Astrocyte (in vitro differentiated cells and primary cell): ENCODE results near the gene NCOA1. TPM values are rescaled to one million over a fixed set of nuclear protein-coding genes. Genes with fewer than 3 reads are reported as not detected.

Experiments
- DNase-seq: peaks from one replicate; pipeline ENCODE4 v3.0.0-alpha.2; 2010; ENCODE audit warnings: low read depth
- FAIRE-seq: peaks from 2 replicates; lab custom pipeline; 2011; peaks lifted over from hg19 to GRCh38; lab: Jason Lieb, UNC
- H2AFZ ChIP-seq: 2 replicates; pipeline ENCODE4 v1.6.0; 2012; ENCODE audit warnings: low read depth, low read length, inconsistent platforms
- H3K27ac ChIP-seq: 2 replicates; pipeline ENCODE4 v1.5.1; 2011; ENCODE audit warnings: low read depth, low read length, inconsistent platforms
- H3K27me3 ChIP-seq: 2 replicates; pipeline ENCODE4 v1.6.0; 2011; ENCODE audit warnings: low read length, inconsistent platforms; ENCODE audit not compliant: insufficient read depth
- H3K36me3 ChIP-seq: 2 replicates; pipeline ENCODE4 v1.5.1; 2011; ENCODE audit warnings: low read length, inconsistent platforms; ENCODE audit not compliant: insufficient read depth
- H3K4me1 ChIP-seq: 2 replicates; pipeline ENCODE4 v1.5.1; 2011; ENCODE audit warnings: low read length, inconsistent platforms; ENCODE audit not compliant: insufficient read depth
- H3K4me2 ChIP-seq: 2 replicates; pipeline ENCODE4 v1.6.0; 2012; ENCODE audit warnings: low read length, inconsistent platforms
- H3K4me3 ChIP-seq: 2 replicates; pipeline ENCODE4 v1.5.1; 2011; ENCODE audit warnings: low read depth, mild to moderate bottlenecking, low read length, inconsistent platforms; ENCODE audit not compliant: insufficient read depth
- H3K79me2 ChIP-seq: 2 replicates; pipeline ENCODE4 v1.6.0; 2012; ENCODE audit warnings: mild to moderate bottlenecking, low read length, inconsistent platforms; ENCODE audit not compliant: insufficient read depth
- H3K9ac ChIP-seq: 2 replicates; pipeline ENCODE4 v1.6.0; 2012; ENCODE audit warnings: mild to moderate bottlenecking, low read length, inconsistent platforms
- H3K9me3 ChIP-seq: 2 replicates; pipeline ENCODE4 v1.5.1; 2012; ENCODE audit warnings: low read depth, mild to moderate bottlenecking, low read length, inconsistent platforms; ENCODE audit not compliant: insufficient read depth
- H4K20me1 ChIP-seq: 2 replicates; pipeline ENCODE4 v1.6.0; 2012; ENCODE audit warnings: low read length, inconsistent platforms; ENCODE audit not compliant: insufficient read depth
- H3K27ac Mint-ChIP-seq: one replicate; pipeline ENCODE4 v1.8.0; 2021; ENCODE audit warnings: mild to moderate bottlenecking, mixed read lengths; ENCODE audit not compliant: unreplicated experiment
- H3K27me3 Mint-ChIP-seq: one replicate; pipeline ENCODE4 v1.8.0; 2021; ENCODE audit warnings: low read depth, mixed read lengths; ENCODE audit not compliant: unreplicated experiment
- H3K36me3 Mint-ChIP-seq: one replicate; pipeline ENCODE4 v1.8.0; 2021; ENCODE audit warnings: low read depth, mixed read lengths; ENCODE audit not compliant: unreplicated experiment
- H3K4me1 Mint-ChIP-seq: one replicate; pipeline ENCODE4 v1.8.0; 2021; ENCODE audit warnings: low read depth, mixed read lengths; ENCODE audit not compliant: unreplicated experiment
- H3K4me3 Mint-ChIP-seq: one replicate; pipeline ENCODE4 v1.8.0; 2021; ENCODE audit warnings: mild to moderate bottlenecking, moderate library complexity, mixed read lengths; ENCODE audit not compliant: unreplicated experiment
- H3K9me3 Mint-ChIP-seq: one replicate; pipeline ENCODE4 v1.8.0; 2021; ENCODE audit warnings: mild to moderate bottlenecking, mixed read lengths; ENCODE audit not compliant: unreplicated experiment
- EZH2 ChIP-seq: IDR thresholded peaks from 2 replicates; pipeline ENCODE4 v1.6.1; 2012; ENCODE audit warnings: mild to moderate bottlenecking, low read length, inconsistent platforms; ENCODE audit not compliant: insufficient read depth
- total RNA-seq: library from RNA; stranded (reverse); gene quantifications from 2 replicates; pipeline ENCODE4 v1.2.1, GENCODE V29; 2021
- TF ChIP-seq, protein P1 (sequence below): IDR thresholded peaks from 2 replicates; pipeline ENCODE4 v1.5.1; 2011; ENCODE audit warnings: low read depth, mild to moderate bottlenecking, inconsistent platforms, low read length, moderate library complexity; ENCODE audit not compliant: insufficient read depth

The NCOA1 gene
- total RNA-seq, 1 donor from 2014 or later = 14.7 TPM

DNA sequence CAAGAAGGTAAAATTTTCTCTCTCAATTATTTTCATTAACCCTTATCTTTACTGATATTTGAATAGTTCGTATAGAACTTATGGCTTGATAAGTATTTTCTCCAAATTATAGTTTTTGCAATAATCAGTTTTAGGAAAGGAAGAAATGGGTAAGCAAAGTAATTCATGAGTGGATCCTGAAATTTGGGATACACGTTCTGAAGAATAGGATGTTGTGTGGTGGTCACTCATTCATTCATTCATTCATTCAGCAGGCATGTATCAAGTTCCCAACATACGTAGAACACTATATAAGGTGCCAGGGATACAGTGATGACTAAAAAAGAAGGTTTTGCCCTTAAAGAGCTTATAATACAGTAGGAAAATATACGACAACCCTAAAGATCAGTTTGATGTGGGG is 206.7 kb downstream of the NCOA1 start:
- no peak overlapping the region for H3K9ac ChIP-seq
- H3K9me3 ChIP-seq = no peaks in the 10 kb centered on the region
- Mint-ChIP-seq H3K4me1 (peaks cover 7% of the 10 kb centered on the region), H3K36me3 (no peaks in the 10 kb centered on the region), H3K27me3 (no peaks in the 10 kb centered on the region), H3K4me3 (no peak overlapping the region), H3K9me3 (no peaks in the 10 kb centered on the region), H3K27ac (no peak overlapping the region)
- FAIRE-seq (no peak), DNase-seq (no peak)
- no peaks in the 10 kb centered on the region for H4K20me1 ChIP-seq
- no peak overlapping the region for H3K27ac ChIP-seq
- no peaks in the 10 kb centered on the region for H3K36me3 ChIP-seq
- no peak overlapping the region for H3K4me3 ChIP-seq
- peaks cover 5% of the 10 kb centered on the region for H3K4me1 ChIP-seq
- H3K4me2 ChIP-seq = no peak overlapping the region
- no peak for TF ChIP-seq EZH2
- TF ChIP-seq, protein P1, sequence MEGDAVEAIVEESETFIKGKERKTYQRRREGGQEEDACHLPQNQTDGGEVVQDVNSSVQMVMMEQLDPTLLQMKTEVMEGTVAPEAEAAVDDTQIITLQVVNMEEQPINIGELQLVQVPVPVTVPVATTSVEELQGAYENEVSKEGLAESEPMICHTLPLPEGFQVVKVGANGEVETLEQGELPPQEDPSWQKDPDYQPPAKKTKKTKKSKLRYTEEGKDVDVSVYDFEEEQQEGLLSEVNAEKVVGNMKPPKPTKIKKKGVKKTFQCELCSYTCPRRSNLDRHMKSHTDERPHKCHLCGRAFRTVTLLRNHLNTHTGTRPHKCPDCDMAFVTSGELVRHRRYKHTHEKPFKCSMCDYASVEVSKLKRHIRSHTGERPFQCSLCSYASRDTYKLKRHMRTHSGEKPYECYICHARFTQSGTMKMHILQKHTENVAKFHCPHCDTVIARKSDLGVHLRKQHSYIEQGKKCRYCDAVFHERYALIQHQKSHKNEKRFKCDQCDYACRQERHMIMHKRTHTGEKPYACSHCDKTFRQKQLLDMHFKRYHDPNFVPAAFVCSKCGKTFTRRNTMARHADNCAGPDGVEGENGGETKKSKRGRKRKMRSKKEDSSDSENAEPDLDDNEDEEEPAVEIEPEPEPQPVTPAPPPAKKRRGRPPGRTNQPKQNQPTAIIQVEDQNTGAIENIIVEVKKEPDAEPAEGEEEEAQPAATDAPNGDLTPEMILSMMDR = no peak
- no peaks in the 10 kb centered on the region for H3K27me3 ChIP-seq
- H2AFZ ChIP-seq = no peak overlapping the region
- no peaks in the 10 kb centered on the region for H3K79me2 ChIP-seq

DNA sequence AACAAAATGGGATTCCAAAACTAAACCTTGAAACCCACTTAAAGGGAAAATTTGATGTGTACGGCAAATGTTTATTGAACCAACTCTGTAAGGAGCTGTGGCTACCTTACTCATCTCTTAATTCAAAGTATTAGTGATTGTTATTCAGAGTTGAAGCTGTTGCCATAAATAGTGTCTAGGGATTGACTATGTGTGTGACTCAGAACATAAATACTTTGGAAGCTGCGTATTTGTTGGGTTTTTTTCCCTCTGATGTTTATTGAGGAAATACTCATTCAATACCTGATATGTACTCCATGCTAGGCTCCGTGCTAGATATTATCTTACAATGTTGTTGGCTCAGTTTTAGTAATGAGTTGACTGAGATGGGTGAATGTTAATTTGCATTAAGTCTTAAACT is 211.7 kb downstream of the NCOA1 start:
- Histone ChIP-seq H3K4me3 (no peak overlapping the region), H3K9ac (peak overlapping the region; percentile 50), H3K79me2 (no peaks in the 10 kb centered on the region), H3K27ac (peak overlapping the region; percentile 70), H3K4me1 (peaks cover 9% of the 10 kb centered on the region), H3K4me2 (peak overlapping the region; percentile 65), H3K9me3 (no peaks in the 10 kb centered on the region), H2AFZ (no peak overlapping the region), H4K20me1 (no peaks in the 10 kb centered on the region), H3K27me3 (no peaks in the 10 kb centered on the region), H3K36me3 (no peaks in the 10 kb centered on the region)
- FAIRE-seq (peak; percentile 84), DNase-seq (peak; percentile 93)
- H3K4me3 Mint-ChIP-seq = no peak overlapping the region
- H3K36me3 Mint-ChIP-seq = peaks cover 6% of the 10 kb centered on the region
- H3K27ac Mint-ChIP-seq = peak overlapping the region; percentile 79
- no peaks in the 10 kb centered on the region for H3K27me3 Mint-ChIP-seq
- no peak for TF ChIP-seq EZH2
- TF ChIP-seq, protein P1 = no peak
- H3K9me3 Mint-ChIP-seq = no peaks in the 10 kb centered on the region
- H3K4me1 Mint-ChIP-seq = peaks cover 16% of the 10 kb centered on the region

DNA sequence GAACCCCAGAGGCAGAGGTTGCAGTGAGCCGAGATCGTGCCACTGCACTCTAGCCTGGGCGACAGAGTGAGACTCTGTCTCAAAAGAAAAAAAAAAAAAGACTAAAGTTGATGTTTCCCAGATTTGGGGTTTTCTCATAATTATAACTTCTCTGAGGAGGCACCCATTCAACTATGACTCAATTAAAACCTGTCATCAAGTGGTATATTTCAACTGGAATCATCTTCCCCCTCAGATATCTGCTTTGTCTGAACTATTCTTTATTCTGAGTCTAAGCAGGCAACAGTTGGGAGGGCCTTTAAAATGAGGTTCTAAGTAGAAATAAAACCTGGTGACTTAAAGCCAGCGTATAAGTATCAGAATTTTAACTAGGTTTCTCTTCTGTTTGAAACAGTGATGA is 213.6 kb downstream of the NCOA1 start:
- Mint-ChIP-seq H3K36me3 (peaks cover 6% of the 10 kb centered on the region), H3K4me1 (peaks cover 24% of the 10 kb centered on the region), H3K4me3 (no peak overlapping the region), H3K27ac (no peak overlapping the region), H3K9me3 (no peaks in the 10 kb centered on the region), H3K27me3 (no peaks in the 10 kb centered on the region)
- H4K20me1 ChIP-seq = no peaks in the 10 kb centered on the region
- no peak overlapping the region for H3K9ac ChIP-seq
- H3K27me3 ChIP-seq = no peaks in the 10 kb centered on the region
- DNase-seq (no peak), FAIRE-seq (no peak)
- H2AFZ ChIP-seq = no peak overlapping the region
- no peaks in the 10 kb centered on the region for H3K9me3 ChIP-seq
- no peak overlapping the region for H3K27ac ChIP-seq
- TF ChIP-seq EZH2 = no peak
- TF ChIP-seq, protein P1 = no peak
- H3K4me2 ChIP-seq = no peak overlapping the region
- no peaks in the 10 kb centered on the region for H3K36me3 ChIP-seq
- peaks cover 13% of the 10 kb centered on the region for H3K4me1 ChIP-seq
- H3K79me2 ChIP-seq = no peaks in the 10 kb centered on the region
- H3K4me3 ChIP-seq = no peak overlapping the region
